GM21526 (cell line): Measurements from ENCODE around the gene RBL2.
A peak's percentile ranks its signal among the peaks of the same experiment; 100 is the strongest.

Experiments
- ATAC-seq: cut with Tn5 transposase; IDR thresholded peaks from one replicate; pipeline ENCODE4 v1.9.1; 2021; ENCODE audit warnings: moderate library complexity; ENCODE audit not compliant: unreplicated experiment, low FRiP score

Gene RBL2

DNA sequence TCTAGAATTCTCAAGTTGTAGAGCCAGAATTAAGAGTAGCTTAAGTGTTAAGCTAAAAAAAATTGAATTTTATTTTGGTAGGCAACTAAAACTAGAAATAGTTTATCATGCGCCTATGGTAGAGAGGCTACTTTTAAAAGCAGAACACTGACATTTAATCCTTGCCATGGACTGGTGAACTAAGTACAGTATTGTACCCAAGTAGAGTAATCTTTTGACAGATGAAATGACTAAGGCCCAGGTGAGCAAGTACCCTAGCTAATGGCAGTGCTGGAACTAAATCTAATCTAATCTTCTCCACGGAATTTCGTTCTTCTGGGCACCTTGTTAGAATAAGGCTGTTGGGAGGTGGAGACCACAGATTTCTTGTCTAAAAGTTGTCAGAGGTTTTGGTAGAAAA lies 11.8 kb downstream of the RBL2 start:
- ATAC-seq = no peak

DNA sequence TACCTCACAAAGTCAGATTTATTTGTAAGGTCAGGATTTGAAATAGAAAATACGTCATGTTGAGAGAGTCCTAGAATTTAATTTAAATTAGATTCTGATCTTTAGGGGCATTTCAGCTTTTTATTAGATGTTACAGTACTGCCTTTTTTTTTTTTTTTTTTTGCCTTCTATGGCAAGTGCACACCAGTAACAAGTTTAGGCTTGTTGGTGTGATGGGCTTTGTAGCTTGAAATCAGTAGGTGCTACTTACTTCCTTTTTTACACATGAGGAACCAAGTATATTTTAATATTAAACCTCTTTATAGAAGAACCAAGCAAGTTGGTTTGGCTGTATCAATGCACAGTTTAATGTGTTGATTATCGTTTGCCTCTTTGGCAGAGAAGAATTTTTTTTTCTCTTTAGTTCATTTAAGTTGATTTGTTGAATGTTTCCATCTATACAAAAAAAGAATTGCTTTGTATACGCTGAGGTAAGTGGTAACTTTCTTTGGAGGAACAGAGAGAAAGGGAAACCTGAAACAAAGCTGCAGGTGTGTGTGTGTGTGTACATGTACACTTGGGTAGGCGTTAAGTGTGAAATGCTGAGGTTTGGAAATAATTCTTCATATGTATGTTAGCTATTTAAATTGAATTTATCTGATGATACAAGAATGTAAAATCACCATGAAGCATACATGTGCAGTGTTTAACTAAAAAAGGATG lies 15.7 kb downstream of the RBL2 start:
- no peak for ATAC-seq

DNA sequence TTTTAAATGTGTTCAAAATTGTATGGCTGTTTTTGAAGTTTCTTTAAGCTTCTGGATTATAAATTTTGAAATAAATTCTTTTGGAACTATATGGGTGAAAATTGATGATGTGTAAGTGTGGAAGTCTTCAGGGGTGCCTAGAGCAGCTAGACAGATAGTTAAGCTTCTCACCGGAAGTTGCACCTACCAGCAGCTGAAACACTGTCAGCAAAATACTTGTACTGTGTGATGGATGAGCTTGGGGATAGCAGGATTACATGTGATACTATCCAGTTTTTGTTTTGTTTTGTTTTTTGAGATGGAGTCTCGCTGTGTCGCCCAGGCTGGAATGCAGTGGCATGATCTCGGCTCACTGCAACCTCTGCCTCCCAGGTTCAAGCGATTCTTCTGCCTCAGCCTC lies 19.7 kb downstream of the RBL2 start:
- no peak for ATAC-seq

GRCh38 chr16:53456625-53457024 lies 22.4 kb downstream of the RBL2 start:
- no peak for ATAC-seq

- ATAC-seq = peak; percentile 100
These were observed 23.4 kb downstream of the RBL2 start for GRCh38 chr16:53457670-53458069.

DNA sequence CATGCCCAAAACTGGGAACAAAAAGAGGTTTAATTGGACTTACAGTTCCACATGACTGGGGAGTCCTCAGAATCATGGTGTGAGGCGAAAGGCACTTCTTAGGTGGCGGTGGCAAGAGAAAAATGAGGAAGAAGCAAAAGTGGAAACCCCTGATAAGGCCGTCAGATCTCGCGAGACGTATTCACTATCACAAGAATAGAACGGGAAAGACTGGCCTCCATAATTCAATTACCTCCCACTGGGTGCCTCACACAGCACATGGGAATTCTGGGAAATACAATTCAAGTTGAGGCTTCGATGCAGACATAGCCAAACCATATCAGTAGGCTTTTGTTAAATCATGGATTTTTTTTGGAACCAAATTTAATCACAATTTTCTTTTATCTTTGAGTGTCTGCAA lies 24.4 kb downstream of the RBL2 start:
- ATAC-seq = no peak

GRCh38 chr16:53465606-53466280 lies 31.5 kb downstream of the RBL2 start:
- ATAC-seq = no peak

DNA sequence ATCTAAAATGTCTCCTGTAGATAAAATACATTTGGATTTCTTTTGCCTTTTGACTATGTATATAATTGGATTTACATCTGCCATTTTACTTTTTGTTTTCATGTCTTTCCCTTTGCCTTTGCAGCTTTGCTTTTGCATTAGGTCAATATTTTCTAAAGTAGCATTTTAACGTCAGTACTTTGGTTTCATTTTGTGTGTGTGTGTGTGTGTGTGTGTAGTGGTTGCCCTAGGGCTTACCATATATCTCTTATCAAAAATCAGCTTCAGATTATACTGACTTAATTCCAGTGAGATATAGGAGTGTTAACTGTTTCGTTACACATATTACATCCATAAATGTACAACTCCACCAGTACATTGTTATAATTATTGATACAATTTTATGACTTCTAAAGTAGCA lies 42.6 kb downstream of the RBL2 start:
- ATAC-seq = no peak

GRCh38 chr16:53478965-53479364 lies 44.7 kb downstream of the RBL2 start:
- ATAC-seq = no peak

DNA sequence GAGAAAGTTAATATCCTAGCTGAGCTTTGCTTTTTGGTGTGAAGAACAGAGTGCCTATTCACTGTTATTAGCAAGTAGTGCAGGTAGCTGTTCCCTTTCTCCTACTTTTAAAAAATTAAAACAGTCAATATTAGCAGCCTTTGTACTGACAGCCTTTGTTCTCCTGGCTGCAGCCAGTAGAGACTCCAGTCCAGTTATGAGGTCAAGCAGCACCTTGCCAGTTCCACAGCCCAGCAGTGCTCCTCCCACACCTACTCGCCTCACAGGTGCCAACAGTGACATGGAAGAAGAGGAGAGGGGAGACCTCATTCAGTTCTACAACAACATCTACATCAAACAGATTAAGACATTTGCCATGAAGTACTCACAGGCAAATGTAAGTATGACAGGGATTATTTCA lies 46.1 kb downstream of the RBL2 start:
- ATAC-seq = no peak

DNA sequence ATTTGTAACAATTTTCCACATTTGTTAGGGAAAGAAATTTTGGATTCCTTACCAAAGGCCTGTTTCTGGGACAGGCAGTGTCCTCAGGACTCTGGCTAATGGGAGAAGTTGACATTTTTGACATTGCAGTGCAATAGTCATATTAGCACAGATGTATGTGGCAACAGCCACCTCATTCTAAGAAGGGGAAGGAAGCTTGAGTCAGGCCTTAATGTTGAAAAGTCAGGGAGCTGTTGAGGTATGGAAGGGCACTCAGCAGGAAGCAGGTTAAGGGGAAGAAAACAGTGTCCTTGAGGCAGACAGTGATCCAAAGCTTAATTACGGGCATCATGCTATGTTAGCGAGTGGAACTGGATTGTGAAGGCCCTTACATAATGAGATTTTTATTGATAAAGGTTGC lies 47.9 kb downstream of the RBL2 start:
- ATAC-seq = no peak

GRCh38 chr16:53484542-53484941 lies 50.3 kb downstream of the RBL2 start:
- no peak for ATAC-seq

GRCh38 chr16:53486230-53486629 lies 52.0 kb downstream of the RBL2 start:
- no peak for ATAC-seq

DNA sequence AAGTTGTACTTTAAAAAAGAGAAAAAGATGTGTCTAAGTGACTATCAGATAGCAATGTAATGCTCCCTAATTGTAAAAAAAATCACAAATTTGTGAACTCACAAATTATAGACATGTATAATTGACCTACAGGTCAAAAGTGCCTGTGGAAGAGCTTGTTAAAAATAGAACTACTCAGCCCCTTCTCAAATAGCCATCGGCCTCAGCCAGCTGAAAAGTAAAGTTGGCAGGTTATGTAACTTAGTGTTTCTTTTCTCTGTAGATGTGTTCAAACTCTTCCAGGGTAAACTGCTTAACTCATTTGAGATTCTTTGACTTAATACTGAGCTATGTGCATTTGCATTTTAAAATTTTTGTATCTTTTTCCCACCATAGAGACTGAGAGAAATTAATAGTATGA lies 55.5 kb downstream of the RBL2 start:
- no peak for ATAC-seq

GRCh38 chr16:53492503-53492902 lies 58.2 kb downstream of the RBL2 start:
- ATAC-seq = no peak

DNA sequence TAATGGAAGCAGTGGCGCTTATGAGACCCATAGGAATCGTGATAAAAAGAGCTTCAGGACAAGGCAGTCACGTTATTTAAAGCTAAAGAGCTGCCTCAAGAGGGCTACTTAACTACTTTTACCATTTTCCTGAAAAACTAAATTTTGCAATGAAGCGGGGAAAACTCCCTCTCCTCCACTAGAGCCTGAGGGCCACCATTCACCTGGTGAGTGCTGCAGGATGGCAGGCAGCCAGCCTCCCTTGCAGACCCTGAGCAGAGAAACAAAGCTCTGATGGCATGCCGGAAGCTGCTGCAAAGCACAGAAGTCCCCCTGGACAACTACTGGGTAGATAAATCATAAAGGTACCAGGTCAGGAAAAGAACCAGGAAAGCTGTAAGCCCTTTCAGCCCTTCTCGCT lies 60.4 kb downstream of the RBL2 start:
- ATAC-seq = no peak

GRCh38 chr16:53495325-53495724 lies 61.1 kb downstream of the RBL2 start:
- ATAC-seq = no peak

DNA sequence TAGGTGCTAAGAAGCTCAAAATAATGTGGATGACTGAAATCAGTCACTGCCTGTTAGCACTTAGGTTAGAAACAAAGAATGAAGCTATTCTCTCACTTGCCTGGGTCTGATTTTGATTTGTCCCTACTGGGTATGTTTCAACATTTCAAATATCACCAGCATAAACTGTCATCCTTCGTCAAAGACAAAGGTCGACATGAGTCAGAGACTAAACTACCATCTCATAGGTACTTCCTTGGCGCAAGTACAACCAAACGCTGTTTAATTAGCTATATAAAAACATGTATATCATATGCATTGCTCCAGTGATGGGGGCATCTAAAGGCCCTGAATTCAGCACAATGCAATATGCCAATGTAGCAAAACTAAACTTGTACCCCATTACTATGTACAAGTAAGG lies 64.7 kb downstream of the RBL2 start:
- ATAC-seq = no peak

DNA sequence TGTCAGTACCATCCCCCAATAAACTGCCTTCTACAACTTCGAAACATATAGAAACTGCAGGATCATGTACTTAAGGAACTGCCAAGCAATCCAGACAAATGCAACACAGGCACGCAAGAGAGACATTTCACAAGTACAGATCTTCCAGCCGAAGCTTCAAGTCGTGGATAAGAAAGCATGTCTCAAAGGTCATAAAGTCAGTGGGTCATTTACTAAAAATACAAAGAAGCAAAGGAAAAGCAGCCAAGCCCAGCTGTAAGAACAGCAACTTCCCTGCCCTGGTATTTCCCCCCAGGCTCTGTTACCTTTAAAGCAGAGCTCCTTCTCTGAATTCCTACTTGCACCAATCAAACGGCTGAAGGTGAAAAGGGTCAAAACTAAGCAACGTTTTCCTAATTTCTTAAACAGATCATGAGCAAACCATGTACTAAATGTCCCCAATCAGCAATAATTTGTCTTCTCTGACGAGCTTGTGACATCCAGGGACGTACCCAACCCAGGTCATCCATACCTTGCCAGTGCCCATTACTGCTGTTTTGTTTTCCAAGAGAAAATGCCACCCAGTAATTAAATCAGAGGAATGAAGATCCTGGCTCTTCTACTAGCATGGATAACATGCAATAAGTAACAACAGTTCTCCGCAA lies 67.1 kb downstream of the RBL2 start:
- no peak for ATAC-seq

DNA sequence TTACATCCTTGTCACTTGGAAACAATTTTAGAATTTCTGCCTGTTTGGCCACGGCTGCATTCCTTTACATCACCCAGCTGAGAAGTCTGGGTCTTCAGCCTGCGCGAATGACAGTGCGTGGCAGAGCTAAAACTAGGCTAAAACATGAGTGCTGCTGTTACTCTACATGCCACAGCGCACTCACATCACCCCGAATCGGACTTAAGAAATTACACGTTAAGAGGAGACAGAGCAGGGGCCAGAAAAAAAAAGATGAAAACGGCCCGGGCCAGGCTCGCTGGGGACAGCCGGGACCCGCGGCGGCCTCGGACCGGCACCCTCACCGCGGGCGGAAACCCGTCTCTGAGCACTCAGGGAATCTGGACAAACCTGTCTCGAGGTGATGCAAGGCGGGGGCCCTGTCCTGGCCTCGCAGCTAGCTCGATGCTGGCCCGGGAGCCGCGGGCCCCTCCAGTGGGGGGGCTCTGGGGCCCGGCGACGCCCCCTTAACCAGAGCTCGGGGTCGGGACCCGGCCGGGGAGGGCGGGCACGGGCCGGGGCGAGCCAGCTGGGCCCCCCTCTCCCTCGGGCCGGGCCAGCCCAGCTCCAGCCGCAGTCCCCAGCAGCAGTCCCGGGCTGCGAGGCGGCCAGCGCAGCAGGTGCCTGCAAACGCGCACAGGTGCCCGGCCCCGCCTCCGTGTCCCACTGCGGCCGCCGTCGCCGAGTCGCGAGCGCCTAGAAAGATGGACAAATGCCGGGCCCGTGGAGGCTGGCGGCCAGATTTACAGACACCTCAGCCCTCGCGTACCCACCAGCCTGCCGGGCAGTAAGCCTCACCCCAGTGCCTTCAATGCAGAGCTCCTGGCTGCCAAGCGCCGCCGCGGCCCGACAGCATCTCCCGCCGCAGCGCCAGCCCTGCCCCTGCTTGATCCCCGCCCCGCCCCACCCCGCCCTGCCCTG lies 68.3 kb downstream of the RBL2 start, which contains the start of gene AKTIP:
Gene AKTIP (minus strand): TSS at position 879 of the 939 bp plus-strand sequence. CDS start 2,950 bp downstream, outside the sequence.
- peak; percentile 30 for ATAC-seq
